GM23338 (cell line): ENCODE data around the gene TEKTIP1. TPM values are rescaled to one million over a fixed set of nuclear protein-coding genes. Genes with fewer than 3 reads are reported as not detected.

Experiments
- ATAC-seq: fragments of 200-7000 bp; cut with Tn5 transposase; 3 replicates; pipeline ENCODE4 v1.9.1; 2020
- DNase-seq: peaks from one replicate; pipeline ENCODE4 v3.0.0-alpha.2; 2015; ENCODE audit warnings: low spot score
- H2AFZ ChIP-seq: fragments of 200-600 bp; sonication (generic); 2 replicates; pipeline ENCODE4 v1.8.0; 2016; ENCODE audit warnings: antibody characterized with exemption, mild to moderate bottlenecking, moderate library complexity
- H3F3A ChIP-seq: fragments of 200-600 bp; sonication (generic); replicated peaks from 2 replicates; pipeline ENCODE4 v1.8.0; 2017; ENCODE audit warnings: antibody characterized with exemption, mixed run types, low read depth
- H3K27ac ChIP-seq: fragments of 200-600 bp; sonication (generic); 2 replicates; pipeline ENCODE4 v1.6.1; 2016; ENCODE audit warnings: low read depth
- H3K27me3 ChIP-seq: fragments of 200-600 bp; sonication (generic); 2 replicates; pipeline ENCODE4 v1.8.0; 2016; ENCODE audit warnings: mild to moderate bottlenecking, mixed run types, moderate library complexity; ENCODE audit not compliant: insufficient read depth
- H3K36me3 ChIP-seq: fragments of 200-600 bp; sonication (generic); 2 replicates; pipeline ENCODE4 v1.8.0; 2016; ENCODE audit warnings: mild to moderate bottlenecking; ENCODE audit not compliant: insufficient read depth
- H3K4me1 ChIP-seq: fragments of 200-600 bp; sonication (generic); 2 replicates; pipeline ENCODE4 v1.8.0; 2016; ENCODE audit warnings: mild to moderate bottlenecking, moderate library complexity; ENCODE audit not compliant: insufficient read depth
- H3K4me2 ChIP-seq: fragments of 200-600 bp; sonication (generic); 2 replicates; pipeline ENCODE4 v1.7.1; 2017; ENCODE audit warnings: mixed run types
- H3K4me3 ChIP-seq: fragments of 200-600 bp; sonication (generic); 2 replicates; pipeline ENCODE4 v1.6.1; 2016; ENCODE audit warnings: mixed run types
- H3K79me2 ChIP-seq: fragments of 200-600 bp; sonication (generic); replicated peaks from 2 replicates; pipeline ENCODE4 v1.8.0; 2017; ENCODE audit warnings: mild to moderate bottlenecking; ENCODE audit not compliant: insufficient read depth
- H3K9me2 ChIP-seq: fragments of 200-600 bp; sonication (generic); 2 replicates; pipeline ENCODE4 v1.8.0; 2017; ENCODE audit not compliant: insufficient read depth
- H4K20me1 ChIP-seq: fragments of 200-600 bp; sonication (generic); replicated peaks from 2 replicates; pipeline ENCODE4 v1.8.0; 2017; ENCODE audit warnings: mild to moderate bottlenecking; ENCODE audit not compliant: insufficient read depth
- H3K27ac Mint-ChIP-seq: 2 replicates; pipeline ENCODE4 v1.8.0; 2020; ENCODE audit warnings: inconsistent platforms, mild to moderate bottlenecking, moderate library complexity, mixed read lengths
- H3K27me3 Mint-ChIP-seq: 3 replicates; pipeline ENCODE4 v1.8.0; 2022; ENCODE audit warnings: low read depth, mild to moderate bottlenecking, moderate library complexity, mixed read lengths, inconsistent platforms; ENCODE audit not compliant: insufficient read depth, poor library complexity
- H3K36me3 Mint-ChIP-seq: 3 replicates; pipeline ENCODE4 v1.8.0; 2021; ENCODE audit warnings: low read depth, mild to moderate bottlenecking, inconsistent platforms, moderate library complexity, mixed read lengths
- H3K4me1 Mint-ChIP-seq: 3 replicates; pipeline ENCODE4 v1.8.0; 2020; ENCODE audit warnings: mild to moderate bottlenecking, inconsistent platforms, mixed read lengths
- H3K4me3 Mint-ChIP-seq: 3 replicates; pipeline ENCODE4 v1.8.0; 2021; ENCODE audit warnings: moderate library complexity, mild to moderate bottlenecking, inconsistent platforms, mixed read lengths
- H3K9me3 Mint-ChIP-seq: 3 replicates; pipeline ENCODE4 v1.8.0; 2020; ENCODE audit warnings: moderate library complexity, mild to moderate bottlenecking, inconsistent platforms, mixed read lengths
- EZH2 ChIP-seq: fragments of 200-600 bp; sonication (generic); IDR thresholded peaks from one replicate; pipeline ENCODE4 v1.8.0; 2017; ENCODE audit warnings: antibody characterized with exemption, mild to moderate bottlenecking, low read depth; ENCODE audit not compliant: unreplicated experiment
- JUNB ChIP-seq: IDR thresholded peaks from one replicate; pipeline ENCODE4 v1.6.1; 2016; ENCODE audit warnings: antibody characterized with exemption; ENCODE audit not compliant: unreplicated experiment
- NANOG ChIP-seq: IDR thresholded peaks from 2 replicates; pipeline ENCODE4 v1.6.1; 2016; ENCODE audit warnings: antibody characterized with exemption, borderline replicate concordance
- STAT1 ChIP-seq: IDR thresholded peaks from one replicate; pipeline ENCODE4 v1.6.1; 2016; ENCODE audit warnings: antibody characterized with exemption; ENCODE audit not compliant: unreplicated experiment
- ZNF114 ChIP-seq: fragments of 250-450 bp; sonication (Bioruptor Pico); IDR thresholded peaks from 2 replicates; pipeline ENCODE4 v1.5.0; 2020; ENCODE audit warnings: mild to moderate bottlenecking, moderate library complexity
- polyA plus RNA-seq: library from polyadenylated mRNA; unstranded; fragments of >200 nt; fragmentation: Nextera tagmentation; extraction: Ambion mirVana; gene quantifications from 2 replicates; pipeline ENCODE4 v1.2.1, GENCODE V29; 2016
- total RNA-seq: library from RNA; depleted of rRNA; stranded (reverse); fragments of >200 nt; shearing (Covaris generic); gene quantifications from 2 replicates; pipeline ENCODE4 v1.2.3, GENCODE V29; 2014
- TF ChIP-seq, protein P1 (sequence below): IDR thresholded peaks from 2 replicates; pipeline ENCODE4 v1.6.1; 2016; ENCODE audit warnings: antibody characterized with exemption
- TF ChIP-seq, protein P2 (sequence below): IDR thresholded peaks from one replicate; pipeline ENCODE4 v1.6.1; 2018; ENCODE audit warnings: antibody characterized with exemption; ENCODE audit not compliant: unreplicated experiment
- TF ChIP-seq, protein P3 (sequence below), 2 experiments: fragments of 200-600 bp in 1 of 2; sonication (generic) in 1 of 2; conservative IDR thresholded peaks; 2 replicates each; pipeline versions ENCODE4 v1.5.1 to v1.6.1; 2016 to 2017; ENCODE audit warnings: antibody characterized with exemption in 2 of 2, low read depth in 2 of 2, mild to moderate bottlenecking in 2 of 2, moderate library complexity in 1 of 2

Gene TEKTIP1
- total and polyA plus RNA-seq, 2 experiments from 2014 or later, result not detected

DNA sequence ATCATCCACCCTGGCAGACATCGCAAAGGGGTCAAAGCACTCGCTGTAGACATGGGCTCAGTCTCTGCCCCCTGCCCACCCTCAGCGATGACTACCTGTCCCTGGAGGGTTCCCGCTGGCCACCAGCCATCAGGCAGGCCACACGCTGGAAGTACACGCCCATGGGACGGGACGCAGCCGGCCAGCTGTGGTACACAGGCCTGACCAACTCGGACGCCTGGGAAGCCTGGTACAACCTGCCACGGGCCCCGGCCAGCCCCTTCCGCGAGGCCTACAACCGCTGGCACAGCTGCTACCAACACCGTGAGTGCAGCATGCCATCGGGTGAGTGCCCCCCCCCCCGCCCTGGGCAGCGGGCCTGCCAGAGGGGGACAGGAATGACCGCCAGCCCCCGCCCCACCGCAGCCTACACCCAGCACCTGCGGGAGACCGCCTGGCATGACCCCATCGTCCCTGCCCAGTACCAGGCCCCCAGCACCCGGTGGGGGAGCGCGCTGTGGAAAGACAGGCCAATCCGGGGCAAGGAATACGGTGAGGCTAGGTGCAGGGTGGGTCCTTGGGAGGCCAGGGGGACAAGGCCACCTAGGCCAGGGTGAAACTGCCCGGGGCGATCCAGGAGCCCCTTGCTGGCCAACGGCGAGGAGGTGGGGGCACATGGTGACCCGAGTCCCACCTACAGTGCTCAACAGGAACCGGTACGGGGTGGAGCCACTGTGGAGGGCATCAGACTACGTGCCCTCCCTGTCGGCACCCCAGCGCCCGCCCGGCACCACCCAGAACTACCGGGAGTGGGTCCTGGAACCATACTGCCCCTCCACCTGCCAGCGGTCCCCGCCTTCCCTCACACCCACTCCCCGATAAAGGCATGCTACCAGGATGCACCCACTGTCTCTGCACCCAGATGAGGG is 4.4 kb downstream of the TEKTIP1 start:
- no peak overlapping the region for H3K4me2 ChIP-seq
- no peaks in the 10 kb centered on the region for H3K4me1 ChIP-seq
- 0 out of 3 replicates have a peak, but pooled peaks cover 3% of the 10 kb centered on the region for H3K9me3 Mint-ChIP-seq
- H3F3A ChIP-seq, result peaks cover 13% of the 10 kb centered on the region
- DNase-seq (no peak), ATAC-seq (no peak)
- H3K9me2 ChIP-seq, result no peaks in the 10 kb centered on the region
- no peaks in the 10 kb centered on the region for H3K36me3 ChIP-seq
- H3K27me3 Mint-ChIP-seq, result peaks cover 15% of the 10 kb centered on the region
- TF ChIP-seq, protein P1, sequence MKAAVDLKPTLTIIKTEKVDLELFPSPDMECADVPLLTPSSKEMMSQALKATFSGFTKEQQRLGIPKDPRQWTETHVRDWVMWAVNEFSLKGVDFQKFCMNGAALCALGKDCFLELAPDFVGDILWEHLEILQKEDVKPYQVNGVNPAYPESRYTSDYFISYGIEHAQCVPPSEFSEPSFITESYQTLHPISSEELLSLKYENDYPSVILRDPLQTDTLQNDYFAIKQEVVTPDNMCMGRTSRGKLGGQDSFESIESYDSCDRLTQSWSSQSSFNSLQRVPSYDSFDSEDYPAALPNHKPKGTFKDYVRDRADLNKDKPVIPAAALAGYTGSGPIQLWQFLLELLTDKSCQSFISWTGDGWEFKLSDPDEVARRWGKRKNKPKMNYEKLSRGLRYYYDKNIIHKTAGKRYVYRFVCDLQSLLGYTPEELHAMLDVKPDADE, result no peak
- H4K20me1 ChIP-seq, result peaks cover 5% of the 10 kb centered on the region
- H3K27me3 ChIP-seq, result no peaks in the 10 kb centered on the region
- peaks cover 14% of the 10 kb centered on the region for H3K36me3 Mint-ChIP-seq
- H3K27ac ChIP-seq, result no peak overlapping the region
- no peak overlapping the region for H3K27ac Mint-ChIP-seq
- H2AFZ ChIP-seq, result no peak overlapping the region
- H3K4me3 ChIP-seq, result no peak overlapping the region
- no peak overlapping the region for H3K4me3 Mint-ChIP-seq
- peaks cover 7% of the 10 kb centered on the region for H3K4me1 Mint-ChIP-seq
- no peaks in the 10 kb centered on the region for H3K79me2 ChIP-seq

DNA sequence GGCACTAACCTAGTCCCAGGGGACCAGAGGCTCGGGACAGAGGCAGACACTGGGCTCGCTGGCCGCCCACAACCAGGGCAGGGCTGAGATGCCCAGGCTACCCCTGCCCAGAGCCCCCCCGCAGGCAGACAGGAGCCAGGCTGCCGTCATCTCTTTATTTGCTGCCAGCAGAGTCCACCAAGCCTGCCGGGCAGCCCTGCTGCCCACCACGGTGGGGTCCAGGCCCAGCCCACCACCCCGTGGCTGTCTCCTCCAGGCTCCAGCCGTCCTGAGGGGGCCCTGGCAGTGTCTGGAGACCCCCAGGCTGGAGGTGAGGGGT is 5.0 kb downstream of the TEKTIP1 start:
- no peaks in the 10 kb centered on the region for H3K4me1 ChIP-seq
- H4K20me1 ChIP-seq, result peaks cover 5% of the 10 kb centered on the region
- H3K27me3 Mint-ChIP-seq, result peaks cover 15% of the 10 kb centered on the region
- ATAC-seq (no peak), DNase-seq (no peak)
- no peaks in the 10 kb centered on the region for H3K9me2 ChIP-seq
- peaks cover 13% of the 10 kb centered on the region for H3F3A ChIP-seq
- no peaks in the 10 kb centered on the region for H3K79me2 ChIP-seq
- no peak overlapping the region for H3K4me3 ChIP-seq
- no peak overlapping the region for H3K4me2 ChIP-seq
- no peaks in the 10 kb centered on the region for H3K27me3 ChIP-seq
- H3K36me3 ChIP-seq, result no peaks in the 10 kb centered on the region
- H3K27ac Mint-ChIP-seq, result no peak overlapping the region
- H3K9me3 Mint-ChIP-seq, result 0 out of 3 replicates have a peak, but pooled peaks cover 3% of the 10 kb centered on the region
- H3K4me1 Mint-ChIP-seq, result peaks cover 4% of the 10 kb centered on the region; the same call in 2 of the 3 replicates
- H2AFZ ChIP-seq, result no peak overlapping the region
- peaks cover 14% of the 10 kb centered on the region for H3K36me3 Mint-ChIP-seq
- H3K27ac ChIP-seq, result no peak overlapping the region
- no peak overlapping the region for H3K4me3 Mint-ChIP-seq
- TF ChIP-seq, protein P1, result no peak
- TF ChIP-seq JUNB (no peak), ZNF114 (CRISPR knock-in tag) (no peak), NANOG (no peak), STAT1 (no peak), EZH2 (no peak)
- TF ChIP-seq, protein P2, sequence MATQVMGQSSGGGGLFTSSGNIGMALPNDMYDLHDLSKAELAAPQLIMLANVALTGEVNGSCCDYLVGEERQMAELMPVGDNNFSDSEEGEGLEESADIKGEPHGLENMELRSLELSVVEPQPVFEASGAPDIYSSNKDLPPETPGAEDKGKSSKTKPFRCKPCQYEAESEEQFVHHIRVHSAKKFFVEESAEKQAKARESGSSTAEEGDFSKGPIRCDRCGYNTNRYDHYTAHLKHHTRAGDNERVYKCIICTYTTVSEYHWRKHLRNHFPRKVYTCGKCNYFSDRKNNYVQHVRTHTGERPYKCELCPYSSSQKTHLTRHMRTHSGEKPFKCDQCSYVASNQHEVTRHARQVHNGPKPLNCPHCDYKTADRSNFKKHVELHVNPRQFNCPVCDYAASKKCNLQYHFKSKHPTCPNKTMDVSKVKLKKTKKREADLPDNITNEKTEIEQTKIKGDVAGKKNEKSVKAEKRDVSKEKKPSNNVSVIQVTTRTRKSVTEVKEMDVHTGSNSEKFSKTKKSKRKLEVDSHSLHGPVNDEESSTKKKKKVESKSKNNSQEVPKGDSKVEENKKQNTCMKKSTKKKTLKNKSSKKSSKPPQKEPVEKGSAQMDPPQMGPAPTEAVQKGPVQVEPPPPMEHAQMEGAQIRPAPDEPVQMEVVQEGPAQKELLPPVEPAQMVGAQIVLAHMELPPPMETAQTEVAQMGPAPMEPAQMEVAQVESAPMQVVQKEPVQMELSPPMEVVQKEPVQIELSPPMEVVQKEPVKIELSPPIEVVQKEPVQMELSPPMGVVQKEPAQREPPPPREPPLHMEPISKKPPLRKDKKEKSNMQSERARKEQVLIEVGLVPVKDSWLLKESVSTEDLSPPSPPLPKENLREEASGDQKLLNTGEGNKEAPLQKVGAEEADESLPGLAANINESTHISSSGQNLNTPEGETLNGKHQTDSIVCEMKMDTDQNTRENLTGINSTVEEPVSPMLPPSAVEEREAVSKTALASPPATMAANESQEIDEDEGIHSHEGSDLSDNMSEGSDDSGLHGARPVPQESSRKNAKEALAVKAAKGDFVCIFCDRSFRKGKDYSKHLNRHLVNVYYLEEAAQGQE, result no peak
- TF ChIP-seq, protein P3, sequence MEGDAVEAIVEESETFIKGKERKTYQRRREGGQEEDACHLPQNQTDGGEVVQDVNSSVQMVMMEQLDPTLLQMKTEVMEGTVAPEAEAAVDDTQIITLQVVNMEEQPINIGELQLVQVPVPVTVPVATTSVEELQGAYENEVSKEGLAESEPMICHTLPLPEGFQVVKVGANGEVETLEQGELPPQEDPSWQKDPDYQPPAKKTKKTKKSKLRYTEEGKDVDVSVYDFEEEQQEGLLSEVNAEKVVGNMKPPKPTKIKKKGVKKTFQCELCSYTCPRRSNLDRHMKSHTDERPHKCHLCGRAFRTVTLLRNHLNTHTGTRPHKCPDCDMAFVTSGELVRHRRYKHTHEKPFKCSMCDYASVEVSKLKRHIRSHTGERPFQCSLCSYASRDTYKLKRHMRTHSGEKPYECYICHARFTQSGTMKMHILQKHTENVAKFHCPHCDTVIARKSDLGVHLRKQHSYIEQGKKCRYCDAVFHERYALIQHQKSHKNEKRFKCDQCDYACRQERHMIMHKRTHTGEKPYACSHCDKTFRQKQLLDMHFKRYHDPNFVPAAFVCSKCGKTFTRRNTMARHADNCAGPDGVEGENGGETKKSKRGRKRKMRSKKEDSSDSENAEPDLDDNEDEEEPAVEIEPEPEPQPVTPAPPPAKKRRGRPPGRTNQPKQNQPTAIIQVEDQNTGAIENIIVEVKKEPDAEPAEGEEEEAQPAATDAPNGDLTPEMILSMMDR (conservative IDR thresholded peaks at IDR 0.05; ENCODE audit: low read depth in 2 of 2), result no peak
